MM.1S (cell line): Measurements from ENCODE around the gene IFNGR2.

Source experiments
- EZH2 ChIP-seq: fragments of 300-600 bp; sonication (generic); optimal IDR thresholded peaks from 2 replicates; pipeline ENCODE3; 2017; ENCODE audit warnings: low read depth, mild to moderate bottlenecking, antibody characterized with exemption, low read length, mixed read lengths
- EZH2phosphoT487 ChIP-seq: fragments of 300-600 bp; sonication (generic); IDR thresholded peaks from 2 replicates; pipeline ENCODE4 v1.6.1; 2018; ENCODE audit warnings: antibody characterized with exemption, low read length
- TF ChIP-seq, protein P1 (sequence below): fragments of 300-600 bp; sonication (generic); IDR thresholded peaks from 2 replicates; pipeline ENCODE4 v1.5.1; 2016; ENCODE audit warnings: antibody characterized with exemption, low read length, mixed read lengths

DNA sequence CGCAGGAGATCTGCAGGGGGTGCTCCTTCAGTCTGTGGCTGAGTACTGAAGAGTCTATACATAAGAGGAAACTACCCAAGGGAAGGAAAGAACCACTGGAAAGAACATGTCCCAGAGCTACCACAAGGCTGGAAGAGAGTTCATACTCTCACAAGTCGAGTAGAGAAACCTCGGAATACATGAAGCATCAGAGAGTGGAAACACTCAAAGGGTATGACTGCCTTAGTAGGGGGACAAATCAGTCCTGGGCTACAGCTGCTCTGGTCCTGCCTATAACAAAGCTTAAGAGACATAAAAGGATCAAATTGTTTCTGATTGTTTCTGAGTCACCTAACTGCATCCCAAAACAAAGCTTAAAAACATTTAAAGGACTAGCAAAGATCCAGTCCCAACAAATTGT lies 49.1 kb downstream of the IFNGR2 start:
- TF ChIP-seq, protein P1, sequence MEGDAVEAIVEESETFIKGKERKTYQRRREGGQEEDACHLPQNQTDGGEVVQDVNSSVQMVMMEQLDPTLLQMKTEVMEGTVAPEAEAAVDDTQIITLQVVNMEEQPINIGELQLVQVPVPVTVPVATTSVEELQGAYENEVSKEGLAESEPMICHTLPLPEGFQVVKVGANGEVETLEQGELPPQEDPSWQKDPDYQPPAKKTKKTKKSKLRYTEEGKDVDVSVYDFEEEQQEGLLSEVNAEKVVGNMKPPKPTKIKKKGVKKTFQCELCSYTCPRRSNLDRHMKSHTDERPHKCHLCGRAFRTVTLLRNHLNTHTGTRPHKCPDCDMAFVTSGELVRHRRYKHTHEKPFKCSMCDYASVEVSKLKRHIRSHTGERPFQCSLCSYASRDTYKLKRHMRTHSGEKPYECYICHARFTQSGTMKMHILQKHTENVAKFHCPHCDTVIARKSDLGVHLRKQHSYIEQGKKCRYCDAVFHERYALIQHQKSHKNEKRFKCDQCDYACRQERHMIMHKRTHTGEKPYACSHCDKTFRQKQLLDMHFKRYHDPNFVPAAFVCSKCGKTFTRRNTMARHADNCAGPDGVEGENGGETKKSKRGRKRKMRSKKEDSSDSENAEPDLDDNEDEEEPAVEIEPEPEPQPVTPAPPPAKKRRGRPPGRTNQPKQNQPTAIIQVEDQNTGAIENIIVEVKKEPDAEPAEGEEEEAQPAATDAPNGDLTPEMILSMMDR = no peak
- TF ChIP-seq EZH2 (no peak), EZH2phosphoT487 (no peak)
